Tracheal epithelial cell (primary cell): Measurements from ENCODE around the gene XK. TPM values are rescaled to one million over a fixed set of nuclear protein-coding genes. Genes with fewer than 3 reads are reported as not detected.

ENCODE experiments used
- total RNA-seq: library from RNA; depleted of rRNA; stranded (reverse); fragments of >200 nt; gene quantifications from 2 replicates; pipeline ENCODE4 v1.2.1, GENCODE V29; 2014

The XK gene
- 0.72 and 0.85 TPM in 2 replicates for total RNA-seq

GRCh38 chrX:37685381-37686359 lies at the start of gene XK:
Gene XK (plus strand): TSS chrX:37685791. CDS start chrX:37685962, 171 bp downstream.

GRCh38 chrX:37779857-37780256 lies 94.3 kb downstream of the XK start, which contains the start of gene CYBB:
Gene CYBB (plus strand): TSS chrX:37780059. CDS start chrX:37780078, 19 bp downstream.

Other genes with a start within 250 kb of the XK start
- 0.21 and 0.48 TPM in 2 replicates for gene LANCL3, start 114.1 kb upstream of the XK start, total RNA-seq
- gene CYBB, start 94.3 kb downstream of the XK start, total RNA-seq, result under 0.01 TPM in 1 of 2 replicates, not detected in the other
- 32.0 and 42.7 TPM in 2 replicates for gene DYNLT3, start 161.8 kb downstream of the XK start, total RNA-seq